AG09309 (cell line): ENCODE data around the gene APOA4.
A peak's percentile ranks its signal among the peaks of the same experiment; 100 is the strongest.

Experiments
- DNase-seq: peaks from one replicate; pipeline ENCODE4 v3.0.0-alpha.2; 2010; ENCODE audit warnings: low read depth
- H3K4me3 ChIP-seq: 2 replicates; pipeline ENCODE4 v1.5.1; 2011; ENCODE audit warnings: mild to moderate bottlenecking, low read depth, low read length, moderate library complexity; ENCODE audit not compliant: control insufficient read depth
- CTCF ChIP-seq: IDR thresholded peaks from 2 replicates; pipeline ENCODE4 v1.5.1; 2011; ENCODE audit warnings: mild to moderate bottlenecking, low read depth, low read length, inconsistent platforms; ENCODE audit not compliant: insufficient read depth, control insufficient read depth; ENCODE audit errors: missing control alignments

APOA4 gene

GRCh38 chr11:116774661-116775060 is 48.4 kb downstream of the APOA4 start:
- TF ChIP-seq CTCF = no peak
- H3K4me3 ChIP-seq = no peak overlapping the region
- no peak for DNase-seq

GRCh38 chr11:116773203-116774097 is 49.7 kb downstream of the APOA4 start:
- DNase-seq = no peak
- no peak for TF ChIP-seq CTCF
- H3K4me3 ChIP-seq = peak overlapping the region; percentile 67

- no peak for TF ChIP-seq CTCF
- DNase-seq = no peak
- H3K4me3 ChIP-seq = peak within 1 kb of the TSS; percentile 67
Measured at GRCh38 chr11:116772443-116773202, 50.5 kb downstream of the APOA4 start, which contains the start of gene BUD13. Gene BUD13, minus strand, starts transcription at chr11:116772987. Its CDS starts 23 bp downstream, at chr11:116772964.

DNA sequence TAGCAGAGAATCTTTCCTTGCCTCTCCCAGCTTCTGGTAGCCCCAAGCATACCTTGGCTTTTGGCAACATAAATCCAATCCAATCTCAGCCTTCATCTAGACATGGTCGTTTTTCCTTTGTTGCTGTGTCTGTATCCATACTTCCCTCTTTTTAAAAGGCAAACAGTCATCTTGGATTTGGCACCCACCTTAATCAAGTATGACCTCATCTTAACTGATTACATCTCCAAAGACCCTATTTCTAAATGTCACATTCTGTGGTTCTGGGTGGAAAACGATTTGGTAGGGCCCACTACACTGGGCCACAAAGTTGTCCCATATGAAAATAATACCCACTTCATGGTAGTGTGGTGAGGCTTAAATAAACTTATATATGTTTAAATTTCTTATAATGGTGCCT is 51.2 kb downstream of the APOA4 start:
- H3K4me3 ChIP-seq = peak overlapping the region; percentile 67
- TF ChIP-seq CTCF = no peak
- DNase-seq = no peak
